Measurements from ENCODE around the gene GABRB2.
A peak's percentile ranks its signal among the peaks of the same experiment; 100 is the strongest.
"Not testable (repeated sequence)": the region's sequence is repeated elsewhere in the genome, so short reads cannot be mapped to it uniquely, and the experiment has no call there.

The GABRB2 gene

DNA sequence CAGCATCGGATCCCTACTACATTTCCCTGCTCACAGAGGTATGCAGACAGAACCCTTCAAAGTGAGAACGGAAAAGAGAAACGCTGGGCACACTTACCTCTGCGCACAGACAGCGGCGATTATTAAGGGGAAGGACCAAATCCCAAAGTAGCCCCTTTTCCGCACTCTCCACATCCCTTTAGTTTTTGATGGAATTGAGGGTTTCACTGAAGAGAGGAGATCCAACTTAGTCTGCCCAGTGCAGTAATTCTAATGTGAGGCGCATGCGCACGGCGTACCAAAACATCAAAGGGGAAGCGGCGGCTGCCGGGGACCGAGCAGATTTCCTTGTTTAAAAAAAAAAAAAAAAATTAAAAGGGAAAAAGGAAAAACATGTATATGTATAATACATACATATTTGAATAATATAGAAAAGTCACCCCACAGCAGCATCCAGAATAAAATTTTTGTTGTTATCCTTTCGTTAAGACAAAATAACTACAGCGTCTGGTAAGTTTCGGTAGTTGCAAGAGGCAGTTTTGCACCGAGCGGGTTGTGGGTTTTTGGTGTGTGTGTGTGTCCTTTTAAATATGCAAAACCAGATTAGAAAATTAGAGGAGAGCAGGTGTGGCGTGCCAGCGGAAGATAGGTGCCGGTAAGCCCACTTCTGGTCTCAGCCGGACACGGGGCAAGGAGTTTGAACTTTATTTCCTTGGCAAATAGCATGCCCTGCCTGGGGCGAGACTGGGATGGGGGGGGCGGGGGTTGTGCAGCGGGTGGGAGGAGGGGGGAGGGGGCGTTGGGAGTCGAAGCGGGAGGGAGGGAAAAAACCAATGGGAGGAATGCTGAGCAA, at the start of gene GABRB2:
GABRB2 (minus strand) TSS at position 256 of the 832 bp plus-strand sequence; CDS start at position 174, 82 bp downstream.
- no peak for DNase-seq (ENCODE audit: low spot score)

DNA sequence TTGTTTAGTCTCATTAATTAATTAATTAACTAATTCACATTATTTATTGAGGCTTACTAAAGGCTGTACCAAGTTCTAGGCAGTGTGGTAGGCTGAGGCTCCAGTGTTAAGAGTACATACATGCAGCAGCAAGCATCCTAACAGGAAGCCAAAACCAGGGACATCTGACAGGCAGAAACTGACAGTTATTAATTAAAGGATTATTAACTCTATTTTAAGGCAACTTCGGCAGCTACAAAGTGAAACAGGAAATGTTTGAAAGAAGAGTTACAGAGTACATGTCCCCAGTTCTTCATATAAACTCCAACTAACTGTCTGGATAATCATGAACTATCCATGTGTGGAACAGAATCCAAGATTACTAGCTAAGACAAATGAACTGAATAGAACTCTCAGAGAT, 39.3 kb upstream of the GABRB2 start:
- no peak for DNase-seq (ENCODE audit: low spot score)

DNA sequence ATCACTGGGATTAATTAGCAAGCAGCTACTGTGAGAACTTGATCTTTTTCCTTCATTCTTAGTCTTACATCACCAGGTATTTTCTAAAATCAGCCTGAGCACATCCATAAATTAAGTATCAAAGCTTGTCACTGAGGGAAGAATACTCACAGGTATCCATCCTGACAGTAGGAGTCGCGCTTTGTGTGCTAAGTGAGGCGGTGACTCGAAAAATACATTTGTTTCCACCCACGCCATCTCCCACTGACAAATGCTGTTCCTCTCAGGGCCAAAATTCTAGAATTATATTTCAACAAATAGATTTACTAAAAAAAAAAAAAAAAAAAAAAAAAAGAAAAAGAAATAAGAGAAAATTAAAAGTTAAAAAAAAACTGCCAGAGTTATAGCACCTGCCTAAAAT, 34.1 kb upstream of the GABRB2 start:
- DNase-seq (ENCODE audit: low spot score), result no peak

DNA sequence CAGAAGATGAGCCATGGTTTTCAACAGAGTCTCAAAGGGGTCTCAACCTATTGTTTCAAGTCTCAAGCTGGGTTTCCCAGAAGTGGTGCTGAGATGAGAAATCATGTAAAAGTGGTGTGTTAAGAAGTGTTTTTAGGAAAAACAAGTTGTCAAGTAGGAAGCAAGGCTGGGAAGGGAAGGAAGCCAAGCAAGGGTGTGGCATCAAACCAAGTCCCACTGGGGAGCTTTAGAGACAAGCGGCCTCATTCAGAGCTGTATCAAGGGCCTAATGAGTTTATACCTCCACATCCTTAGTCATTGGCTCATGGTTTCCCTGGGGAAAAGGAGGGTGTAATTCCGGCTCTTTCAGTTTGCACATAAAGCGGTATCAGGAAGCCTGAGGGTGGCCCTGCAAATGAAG, 26.4 kb upstream of the GABRB2 start:
- DNase-seq (ENCODE audit: low spot score), result no peak

DNA sequence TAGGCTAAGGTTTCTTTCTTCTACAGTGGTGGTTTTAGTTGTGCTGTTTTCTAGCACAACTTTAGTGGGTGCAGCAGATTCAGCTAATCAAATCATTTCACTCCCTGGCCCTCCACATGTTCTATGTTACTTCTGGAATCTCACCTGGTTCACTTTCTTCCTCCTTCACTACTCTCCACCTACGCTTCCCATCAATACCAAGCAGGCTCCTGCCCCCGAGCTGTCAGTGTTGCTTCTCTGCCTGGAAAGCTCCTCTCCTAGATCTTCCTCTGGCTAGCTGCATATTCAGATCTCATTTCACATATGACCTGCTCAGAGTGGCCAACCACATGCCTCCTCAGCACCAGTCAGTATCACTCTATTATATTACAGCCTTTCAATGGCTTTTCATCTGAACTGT, 19.6 kb upstream of the GABRB2 start:
- no peak for DNase-seq (ENCODE audit: low spot score)

DNA sequence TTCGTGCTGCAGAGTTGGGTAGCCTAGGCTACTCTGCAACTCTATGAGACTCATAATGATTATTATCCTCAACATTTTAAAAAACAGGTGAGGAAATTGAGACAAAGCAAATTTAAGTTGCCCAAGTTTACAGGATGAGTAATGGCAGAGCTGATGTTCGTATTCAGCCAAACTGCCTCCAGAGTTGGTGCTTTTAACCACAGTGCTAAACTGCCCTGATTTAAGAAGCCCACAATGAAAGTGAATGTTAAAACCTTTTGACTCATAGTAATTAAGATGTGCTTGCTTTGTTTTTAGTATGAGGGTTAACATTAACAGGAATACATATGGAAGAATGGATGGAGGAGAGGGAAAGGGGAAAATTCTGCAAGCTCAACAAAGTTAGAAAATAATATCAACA, 15.9 kb upstream of the GABRB2 start:
- DNase-seq (ENCODE audit: low spot score), result no peak

DNA sequence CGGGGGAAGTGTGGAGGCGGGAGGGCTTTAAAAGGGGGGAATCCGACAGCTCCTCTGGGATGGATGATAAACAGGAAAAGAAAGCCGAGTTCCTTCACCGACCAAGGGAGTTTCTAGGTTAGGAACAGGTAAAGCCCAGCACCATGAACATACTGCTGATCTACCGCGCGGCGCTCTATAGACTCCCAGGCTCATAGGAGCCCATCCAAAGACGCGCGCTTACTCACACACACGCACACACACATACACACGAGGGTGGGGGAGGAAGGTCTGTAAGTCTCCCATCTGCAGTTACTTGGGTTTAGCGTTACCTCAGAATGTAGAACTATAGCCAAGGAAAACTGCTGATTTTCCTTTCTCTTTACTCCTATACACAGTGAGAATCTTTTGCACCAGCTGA, 2.6 kb upstream of the GABRB2 start:
- DNase-seq (ENCODE audit: low spot score), result no peak

DNA sequence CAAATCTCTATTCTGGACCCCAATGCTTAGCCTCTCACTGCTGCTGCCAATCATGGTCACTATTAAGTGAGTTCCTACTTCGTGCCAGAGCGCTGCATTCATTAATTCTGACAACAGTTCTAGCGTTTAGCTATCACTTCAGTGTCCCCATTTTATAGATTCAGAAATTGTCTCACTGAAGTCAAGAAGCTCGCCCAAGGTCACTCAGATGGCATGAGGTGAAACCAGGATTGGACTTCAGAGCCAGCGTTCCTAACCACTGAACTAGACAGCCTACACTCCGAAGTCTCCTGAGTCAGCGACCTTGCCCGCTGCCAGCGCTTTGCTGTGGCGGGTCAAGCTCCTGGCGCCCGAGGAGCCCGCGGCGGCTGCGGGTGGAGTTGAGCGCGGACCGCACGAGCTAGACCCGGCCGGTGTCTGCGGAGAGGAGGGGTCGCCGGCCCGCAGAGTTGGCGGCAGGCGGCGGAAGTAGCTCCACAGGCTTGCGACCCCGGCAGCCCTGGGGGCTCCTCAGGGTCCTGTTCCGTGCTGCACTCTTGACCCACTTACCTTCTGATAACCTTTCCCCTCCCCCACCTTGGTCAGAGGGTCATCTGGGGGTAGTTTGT, 2.1 kb upstream of the GABRB2 start:
- DNase-seq (ENCODE audit: low spot score), result no peak

DNA sequence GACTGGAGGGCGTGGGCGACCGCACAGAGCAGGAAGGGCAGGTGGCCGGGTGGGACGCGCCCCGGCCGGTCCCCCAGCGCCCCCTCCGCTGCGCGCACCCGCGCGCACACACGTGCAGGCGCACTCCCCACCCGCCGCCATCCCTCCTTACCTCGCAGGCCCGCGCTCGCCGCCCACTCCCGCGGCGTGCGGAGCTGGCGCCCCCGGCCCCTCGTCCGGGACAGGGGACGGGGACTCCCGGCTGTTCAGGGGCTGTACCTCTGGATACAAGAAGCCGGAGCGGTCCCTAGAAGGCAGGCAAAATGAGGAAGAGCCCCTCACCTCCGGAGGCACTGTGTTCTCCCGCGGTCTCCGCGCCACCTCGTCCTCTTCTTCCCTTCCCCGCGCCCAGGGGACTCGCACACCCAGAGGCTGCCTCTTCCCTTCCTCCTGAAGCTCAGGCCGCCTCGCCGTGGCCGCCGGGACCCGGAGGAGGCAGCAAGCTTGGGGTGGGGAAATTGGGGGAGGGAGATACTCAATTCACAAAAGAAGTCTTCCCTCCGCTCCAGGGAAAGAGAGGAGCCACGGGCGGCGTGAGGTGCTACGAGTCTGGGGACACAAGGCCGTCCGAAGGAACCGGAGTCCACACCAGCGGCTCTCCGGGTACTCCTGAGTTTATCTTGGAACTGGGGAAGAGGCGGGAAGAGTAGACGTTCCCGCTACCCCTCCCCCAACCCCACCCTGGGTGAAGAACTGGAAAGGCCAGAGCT, 1.4 kb upstream of the GABRB2 start:
- DNase-seq (ENCODE audit: low spot score), result no peak

DNA sequence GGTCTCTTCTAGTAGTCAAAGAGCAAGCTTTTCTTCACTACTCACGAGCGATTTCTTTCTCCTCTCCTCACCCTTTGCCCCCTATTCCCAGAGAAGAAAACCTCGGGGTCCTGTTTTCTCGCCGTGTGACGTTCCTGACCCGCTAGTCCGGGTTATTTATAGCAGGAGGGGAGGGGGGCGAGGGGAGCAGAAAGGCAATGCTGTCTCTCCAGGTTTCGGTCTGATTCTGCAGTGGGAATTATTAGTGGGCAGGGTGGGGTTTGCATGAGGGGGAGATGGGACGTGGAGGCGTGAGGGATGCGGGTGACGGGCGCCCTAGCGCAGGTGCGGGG, 847 bp upstream of the GABRB2 start:
- DNase-seq (ENCODE audit: low spot score), result no peak

DNA sequence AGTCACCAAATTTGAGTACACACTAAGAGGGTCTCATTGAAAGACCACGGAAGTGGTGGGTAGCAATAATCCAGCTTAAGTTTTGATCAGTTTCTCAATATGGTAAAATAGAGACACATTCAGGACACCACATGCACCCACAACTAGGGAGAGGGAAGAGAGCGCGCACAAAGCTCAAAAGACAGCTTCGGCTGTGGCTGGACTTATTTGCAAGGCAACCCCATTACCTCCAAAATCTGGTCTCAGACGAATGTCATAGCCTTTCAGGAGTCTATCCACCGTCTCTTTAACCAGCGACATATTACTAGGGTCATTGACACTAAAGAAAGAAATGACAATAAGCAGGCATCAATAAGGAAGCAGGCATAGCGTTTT, 443 bp downstream of the GABRB2 start:
- DNase-seq (ENCODE audit: low spot score), result no peak

DNA sequence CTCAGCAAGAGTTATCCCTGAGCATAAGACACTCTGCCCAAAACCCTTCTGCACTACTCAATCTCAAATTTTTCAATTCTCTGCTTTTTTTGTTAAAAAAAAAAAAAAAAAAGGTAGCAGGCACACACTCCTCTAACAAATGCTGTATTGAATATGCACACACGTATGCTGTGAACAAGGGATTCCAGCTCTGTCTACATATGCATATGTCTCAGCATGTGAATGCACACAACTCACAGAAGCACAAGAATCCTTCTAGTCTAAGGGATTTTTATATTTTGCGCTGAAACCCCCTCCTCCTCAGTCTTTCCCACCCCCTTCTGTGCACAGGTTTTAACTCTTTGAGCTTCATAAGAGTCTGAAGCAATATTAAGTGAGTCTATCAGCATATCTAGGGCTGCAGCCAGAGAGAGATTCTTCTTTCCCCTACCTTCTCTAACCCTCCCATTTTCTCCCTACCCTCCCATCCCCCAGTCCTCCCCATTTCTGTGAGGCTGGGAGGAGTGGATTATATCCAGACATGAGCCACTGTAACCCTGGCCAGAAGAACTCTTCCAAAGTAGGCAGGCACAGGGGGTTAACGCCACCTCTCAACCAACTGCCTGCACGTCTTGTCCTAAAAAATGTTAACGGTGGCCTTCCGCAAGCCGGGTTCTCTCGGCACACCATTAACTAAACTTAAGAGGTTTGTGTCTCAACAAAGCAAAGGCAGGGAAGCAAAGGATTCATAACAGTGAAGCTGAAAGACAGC, 1.0 kb downstream of the GABRB2 start:
- no peak for DNase-seq (ENCODE audit: low spot score)

DNA sequence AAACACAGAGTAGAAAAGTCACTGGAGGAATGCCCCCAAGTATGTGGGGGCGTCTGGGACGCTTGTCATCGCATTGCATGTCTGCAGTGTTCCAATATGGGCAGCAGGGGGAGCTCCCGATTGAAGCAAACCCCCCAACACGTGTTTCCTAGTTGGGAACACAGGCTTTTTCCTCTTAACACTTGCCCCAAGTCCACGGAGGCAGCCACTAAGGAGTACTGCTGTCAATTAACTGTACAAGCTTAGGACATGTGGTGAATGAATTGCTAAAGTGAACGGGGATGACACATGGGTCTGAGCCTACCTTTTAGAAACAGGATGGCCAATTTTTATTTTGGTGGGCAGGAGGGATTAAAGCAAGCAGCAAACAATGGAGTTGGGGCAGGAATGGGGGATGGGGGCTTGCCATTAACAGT, 2.2 kb downstream of the GABRB2 start:
- peak; percentile 12 for DNase-seq (ENCODE audit: low spot score)

DNA sequence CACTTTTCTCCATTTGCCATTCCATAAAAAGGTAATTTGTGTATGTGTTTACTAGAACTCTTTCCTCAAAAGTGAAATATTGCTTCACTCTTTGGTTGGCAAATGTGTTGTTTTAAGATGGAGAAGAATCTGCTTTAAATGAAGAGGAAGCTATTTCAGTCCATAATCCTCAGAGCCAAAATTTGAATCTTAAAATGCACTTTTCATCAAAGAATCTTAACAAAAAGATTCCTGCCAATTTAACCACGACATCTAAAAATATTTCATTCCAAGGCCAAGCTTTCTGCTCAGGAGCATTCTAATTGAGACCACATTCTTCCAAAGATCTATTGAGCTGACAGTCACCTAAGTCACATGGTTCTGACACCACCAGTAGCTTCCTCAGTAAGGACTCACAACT, 7.5 kb downstream of the GABRB2 start:
- DNase-seq (ENCODE audit: low spot score), result no peak

DNA sequence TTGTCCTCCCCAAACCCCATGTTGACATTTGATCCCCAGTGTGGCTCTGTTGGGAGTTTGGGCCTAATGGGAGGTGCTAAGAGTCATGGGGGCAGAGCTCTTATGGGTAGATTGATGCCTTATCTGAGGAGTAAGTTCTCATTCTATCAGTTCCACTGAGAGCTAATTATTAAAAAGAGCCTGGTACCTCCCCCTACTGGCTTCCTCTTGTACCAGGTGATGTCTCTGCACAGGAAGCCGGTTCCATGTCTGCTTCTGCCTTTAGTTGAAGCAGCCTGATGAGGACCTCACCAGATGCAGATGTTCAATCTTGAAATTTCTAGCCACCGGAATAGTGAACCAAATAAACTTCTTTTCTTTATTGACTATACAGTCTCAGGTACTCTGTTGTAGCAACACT, 10.8 kb downstream of the GABRB2 start:
- no peak for DNase-seq (ENCODE audit: low spot score)

DNA sequence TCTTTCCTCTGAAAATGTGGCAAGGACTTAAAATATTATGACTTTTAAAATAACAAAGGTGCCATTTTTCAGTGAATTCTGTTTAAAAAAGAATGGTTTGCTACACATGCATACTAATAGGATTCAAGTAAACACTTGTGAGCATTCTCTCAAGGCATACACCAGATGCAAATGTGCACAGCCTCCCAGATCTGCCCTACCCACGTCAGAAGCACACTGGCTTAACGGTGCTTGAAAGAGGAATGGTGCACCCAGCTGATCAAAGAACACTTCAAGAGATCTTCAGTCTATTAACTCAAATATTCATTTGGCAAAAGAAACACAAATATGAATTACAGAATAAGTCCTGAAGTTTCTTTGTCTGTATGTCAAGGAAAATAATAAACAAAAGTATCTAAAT, 15.8 kb downstream of the GABRB2 start:
- no peak for DNase-seq (ENCODE audit: low spot score)

DNA sequence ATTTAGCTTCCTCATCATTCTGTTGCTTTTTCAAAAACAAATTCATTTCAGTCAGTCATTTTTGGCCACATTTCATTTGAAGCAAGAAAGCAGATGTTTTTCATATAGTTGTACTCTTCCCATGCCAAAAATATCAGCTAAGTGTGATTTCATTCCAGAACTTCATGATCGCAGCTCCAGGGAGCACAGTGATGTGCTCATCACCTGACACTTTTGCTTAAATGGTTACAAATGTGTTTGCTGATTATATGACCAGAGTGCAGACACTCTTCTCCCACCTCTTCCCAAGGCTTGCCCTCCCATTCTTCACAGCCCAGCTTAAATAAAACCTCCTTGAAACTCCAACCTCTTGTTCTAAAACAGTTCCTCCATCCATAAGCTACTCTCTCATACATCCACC, 32.6 kb downstream of the GABRB2 start:
- no peak for DNase-seq (ENCODE audit: low spot score)

DNA sequence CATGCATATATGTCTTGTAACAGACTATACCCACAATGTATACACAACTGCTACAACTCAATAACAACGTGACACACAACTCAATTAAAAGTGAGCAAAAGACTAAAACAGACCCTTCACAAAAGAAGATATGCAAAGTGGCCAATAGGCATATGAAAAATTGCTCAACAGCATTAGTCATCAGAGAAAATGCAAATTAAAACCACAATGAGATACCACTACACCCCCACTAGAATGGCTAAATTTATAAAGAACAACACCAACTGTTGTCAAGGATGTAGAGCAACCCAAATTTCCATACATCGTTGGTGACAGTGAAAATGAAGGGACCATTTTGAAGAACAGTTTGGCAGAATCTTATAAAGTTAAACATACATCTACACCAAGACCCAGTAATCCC, 38.9 kb downstream of the GABRB2 start:
- DNase-seq (ENCODE audit: low spot score), result no peak

DNA sequence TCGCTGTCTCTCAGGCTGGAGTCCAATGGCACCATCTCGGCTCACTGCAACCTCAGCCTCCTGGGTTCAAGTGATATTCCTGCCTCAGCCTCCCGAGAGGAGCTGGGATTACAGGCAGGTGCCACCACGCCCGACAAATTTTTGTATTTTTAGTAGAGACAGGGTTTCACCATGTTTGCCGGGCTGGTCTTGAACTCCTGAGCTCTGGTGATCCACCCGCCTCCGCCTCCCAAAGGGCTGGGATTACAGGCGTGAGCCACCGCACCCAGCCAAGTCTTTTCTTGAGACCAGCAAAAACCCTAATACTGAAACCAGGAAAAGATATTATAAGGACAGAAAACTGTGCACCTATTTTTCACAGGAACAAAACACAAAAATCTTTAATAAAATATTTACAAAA, 41.4 kb downstream of the GABRB2 start:
- not testable (repeated sequence) for DNase-seq (ENCODE audit: low spot score)

DNA sequence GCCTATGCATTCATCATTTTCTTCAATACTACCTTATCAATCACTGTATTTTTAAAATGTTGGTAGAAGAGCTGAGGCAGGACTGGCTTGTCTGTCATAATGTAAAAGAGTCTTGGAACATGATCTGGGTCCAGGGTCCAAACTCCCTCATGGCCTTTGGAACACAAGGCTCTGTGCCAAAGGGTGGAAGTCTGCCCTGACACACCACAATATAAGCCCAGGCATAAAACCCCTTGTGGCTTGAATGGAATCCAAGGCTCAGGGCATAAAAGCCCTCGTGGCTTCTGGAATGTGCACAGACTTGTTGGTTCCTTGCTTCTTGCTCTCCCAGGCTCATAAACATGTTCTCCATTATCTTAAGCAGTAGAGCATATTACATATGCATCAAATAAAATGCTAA, 48.0 kb downstream of the GABRB2 start:
- DNase-seq (ENCODE audit: low spot score), result no peak

DNA sequence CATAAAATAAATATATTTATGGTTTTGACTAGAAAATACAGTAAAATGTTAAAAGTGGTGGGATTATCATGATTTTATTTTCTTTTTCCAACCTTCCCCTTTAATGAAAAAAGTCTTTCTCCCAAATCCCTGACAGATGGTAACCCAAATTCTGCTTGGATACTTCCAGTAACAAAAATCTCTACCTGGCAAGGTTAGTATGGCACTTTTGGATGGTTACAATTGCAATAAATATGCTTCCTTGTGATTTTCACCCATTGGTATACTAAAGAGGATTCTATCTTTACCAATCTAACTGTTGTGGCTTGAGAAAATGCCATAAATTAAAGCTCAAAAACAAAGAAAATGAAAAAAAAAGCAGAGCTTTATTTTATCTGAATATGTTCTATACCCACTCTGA, 62.8 kb downstream of the GABRB2 start:
- DNase-seq (ENCODE audit: low spot score), result no peak

DNA sequence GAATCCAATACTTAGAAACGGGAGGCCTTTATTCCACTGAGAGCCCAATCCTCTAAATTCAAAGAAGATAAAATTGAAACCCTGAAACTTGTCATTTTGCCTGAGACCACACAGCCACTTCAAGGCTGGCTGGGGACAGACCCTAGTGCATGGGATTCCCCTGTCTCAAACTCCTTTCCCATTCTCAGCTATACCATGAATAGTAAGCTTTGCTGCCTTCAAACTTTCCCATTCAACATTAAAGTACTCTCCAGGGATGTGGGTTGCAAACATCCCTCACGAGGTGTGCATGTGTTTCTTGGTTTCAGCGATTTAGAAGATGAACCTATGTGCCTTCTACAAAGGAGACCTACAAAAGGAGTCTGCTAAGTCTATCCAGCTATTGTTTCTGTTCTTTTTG, 64.6 kb downstream of the GABRB2 start:
- DNase-seq (ENCODE audit: low spot score), result no peak
